Pancreas (tissue), 10 donors: Measurements from ENCODE around the gene B4GAT1. TPM values are rescaled to one million over a fixed set of nuclear protein-coding genes. Genes with fewer than 3 reads are reported as not detected.

ENCODE experiments used
- ATAC-seq, 4 donors: fragments of 200-7000 bp; cut with Tn5 transposase; one replicate each; pipeline versions ENCODE4 v1.8.0 to v1.9.1; 2020; ENCODE audit warnings: mild to moderate bottlenecking in 4 of 4, moderate library complexity in 4 of 4
- DNase-seq, 6 donors: peaks; one replicate each; pipeline ENCODE4 v3.0.0-alpha.2; 2020
- FAIRE-seq: peaks from 2 replicates; lab custom pipeline; 2012; peaks lifted over from hg19 to GRCh38; lab: Jason Lieb, UNC
- H3K27ac ChIP-seq, 4 donors: fragments of 200-600 bp; sonication (generic); 1 replicate in 3 of 4; 2 replicates in 1 of 4; pipeline versions ENCODE4 v1.5.0 to v1.8.0; 2020
- H3K27me3 ChIP-seq, 4 donors: fragments of 200-600 bp; one replicate each; pipeline ENCODE4 v1.8.0; 2021
- H3K36me3 ChIP-seq, 3 donors: fragments of 200-600 bp; sonication (generic) in 1 of 3; one replicate each; pipeline versions ENCODE4 v1.5.0 to v1.8.0; 2020 to 2021
- H3K4me1 ChIP-seq, 3 donors: fragments of 200-600 bp; one replicate each; pipeline ENCODE4 v1.8.0; 2021
- H3K4me3 ChIP-seq, 4 donors: fragments of 200-600 bp; sonication (generic) in 2 of 4; one replicate each; pipeline versions ENCODE4 v1.5.0 to v1.8.0; 2020 to 2021
- H3K9me3 ChIP-seq, 4 donors: fragments of 200-600 bp; one replicate each; pipeline ENCODE4 v1.8.0; 2021
- WGBS, 2 donors: extraction: QIAGEN DNeasy Blood & Tissue Kit; methylation state at CpG; one replicate each; pipeline ENCODE4 v1.1.7; 2013; 5-methylcytosine and 5-hydroxymethylcytosine counted together
- intact Hi-C, 3 donors: fragments of 100-400 bp; cut with DNase I; formaldehyde crosslinking; loops; one replicate each; pipeline versions ENCODE4 v1.11.1 to v1.14.2; 2022
- polyA plus RNA-seq, 2 donors: library from polyadenylated mRNA; stranded (reverse); fragments of 200-250 nt; gene quantifications; one replicate each; pipeline ENCODE4 v1.2.3, GENCODE V29; 2013
- total RNA-seq, 6 donors: library from RNA; stranded (reverse); fragmentation: NEBNext Ultra II Directional in 4 of 6; extraction: Animal tissue kit (Norgen Biotek cat#: 25700) in 4 of 6; gene quantifications; one replicate each; pipeline versions ENCODE4 v1.2.1 to v1.2.4, GENCODE V29; 2021 to 2023
- TF ChIP-seq, protein P1 (sequence below), 4 donors: fragments of 200-600 bp; sonication (generic) in 3 of 4; IDR thresholded peaks; one replicate each; pipeline versions ENCODE4 v1.5.0 to v1.8.0; 2021; ENCODE audit warnings: antibody characterized with exemption in 4 of 4
- donor health status: healthy with polysubstance abuse.
- donor health status: DM: no; HTN: no; CAD: no; lungs with moderate emphysema.
- donor health status: DM: no; HTN: no; CAD: no.
- donor health status: control.
- donor health status: control.
- donor health status: Bipolar disorder and iron deficiency.
- donor health status: DM: yes; HTN: yes; CAD: no.
- donor health status: DM: no; HTN: no; CAD: no.
- donor health status: DM: no; HTN: no; CAD: no.
- donor health status: DM: yes; HTN: yes; CAD: no.

Gene B4GAT1
- total and polyA plus RNA-seq, 8 donors, result 9.2 to 21.8 (median 12.0) TPM

DNA sequence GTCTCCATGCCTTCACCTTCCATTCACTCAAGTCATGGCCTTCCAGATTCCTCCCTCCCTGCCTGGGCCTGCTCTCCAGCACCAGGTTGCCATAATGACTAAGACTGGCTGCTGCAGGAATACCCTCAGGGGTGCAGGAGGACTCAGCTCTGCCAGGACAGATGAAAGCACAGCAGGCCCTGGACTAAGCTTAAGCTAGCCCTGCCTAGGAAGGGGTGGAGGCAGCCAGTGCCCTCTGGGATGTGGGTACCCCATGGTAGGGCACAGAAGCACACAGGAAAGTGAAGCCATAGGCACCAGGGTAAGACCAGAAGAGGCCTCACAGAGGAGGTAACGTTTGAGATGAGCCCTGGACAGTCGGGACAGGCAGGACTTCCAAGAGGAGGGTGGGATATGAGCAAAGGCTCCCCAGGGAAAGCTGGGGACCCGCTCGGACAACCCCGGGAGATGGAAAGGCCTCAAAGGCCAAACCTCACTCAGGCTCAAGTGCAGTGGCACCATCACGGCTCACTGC, 8.2 kb downstream of the B4GAT1 start:
- Histone ChIP-seq H3K4me1 (peaks cover 10 to 20% (median 11%) of the 10 kb centered on the region in 3 donors), H3K4me3 (no peak overlapping the region), H3K36me3 (peaks cover 0 to 21% (median 9%) of the 10 kb centered on the region in 3 donors), H3K9me3 (no peaks in the 10 kb centered on the region), H3K27me3 (no peaks in the 10 kb centered on the region), H3K27ac (no peak overlapping the region)
- WGBS, 2 donors, result 83 to 93% methylated on average over 6 of the region's 6 CpGs
- FAIRE-seq (no peak), ATAC-seq (no peak), DNase-seq (peak in 1 of 6 donors; percentile 40)
- TF ChIP-seq, protein P1, sequence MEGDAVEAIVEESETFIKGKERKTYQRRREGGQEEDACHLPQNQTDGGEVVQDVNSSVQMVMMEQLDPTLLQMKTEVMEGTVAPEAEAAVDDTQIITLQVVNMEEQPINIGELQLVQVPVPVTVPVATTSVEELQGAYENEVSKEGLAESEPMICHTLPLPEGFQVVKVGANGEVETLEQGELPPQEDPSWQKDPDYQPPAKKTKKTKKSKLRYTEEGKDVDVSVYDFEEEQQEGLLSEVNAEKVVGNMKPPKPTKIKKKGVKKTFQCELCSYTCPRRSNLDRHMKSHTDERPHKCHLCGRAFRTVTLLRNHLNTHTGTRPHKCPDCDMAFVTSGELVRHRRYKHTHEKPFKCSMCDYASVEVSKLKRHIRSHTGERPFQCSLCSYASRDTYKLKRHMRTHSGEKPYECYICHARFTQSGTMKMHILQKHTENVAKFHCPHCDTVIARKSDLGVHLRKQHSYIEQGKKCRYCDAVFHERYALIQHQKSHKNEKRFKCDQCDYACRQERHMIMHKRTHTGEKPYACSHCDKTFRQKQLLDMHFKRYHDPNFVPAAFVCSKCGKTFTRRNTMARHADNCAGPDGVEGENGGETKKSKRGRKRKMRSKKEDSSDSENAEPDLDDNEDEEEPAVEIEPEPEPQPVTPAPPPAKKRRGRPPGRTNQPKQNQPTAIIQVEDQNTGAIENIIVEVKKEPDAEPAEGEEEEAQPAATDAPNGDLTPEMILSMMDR (IDR thresholded peaks at IDR 0.05), result no peak
- intact Hi-C loops, result no loop called here

DNA sequence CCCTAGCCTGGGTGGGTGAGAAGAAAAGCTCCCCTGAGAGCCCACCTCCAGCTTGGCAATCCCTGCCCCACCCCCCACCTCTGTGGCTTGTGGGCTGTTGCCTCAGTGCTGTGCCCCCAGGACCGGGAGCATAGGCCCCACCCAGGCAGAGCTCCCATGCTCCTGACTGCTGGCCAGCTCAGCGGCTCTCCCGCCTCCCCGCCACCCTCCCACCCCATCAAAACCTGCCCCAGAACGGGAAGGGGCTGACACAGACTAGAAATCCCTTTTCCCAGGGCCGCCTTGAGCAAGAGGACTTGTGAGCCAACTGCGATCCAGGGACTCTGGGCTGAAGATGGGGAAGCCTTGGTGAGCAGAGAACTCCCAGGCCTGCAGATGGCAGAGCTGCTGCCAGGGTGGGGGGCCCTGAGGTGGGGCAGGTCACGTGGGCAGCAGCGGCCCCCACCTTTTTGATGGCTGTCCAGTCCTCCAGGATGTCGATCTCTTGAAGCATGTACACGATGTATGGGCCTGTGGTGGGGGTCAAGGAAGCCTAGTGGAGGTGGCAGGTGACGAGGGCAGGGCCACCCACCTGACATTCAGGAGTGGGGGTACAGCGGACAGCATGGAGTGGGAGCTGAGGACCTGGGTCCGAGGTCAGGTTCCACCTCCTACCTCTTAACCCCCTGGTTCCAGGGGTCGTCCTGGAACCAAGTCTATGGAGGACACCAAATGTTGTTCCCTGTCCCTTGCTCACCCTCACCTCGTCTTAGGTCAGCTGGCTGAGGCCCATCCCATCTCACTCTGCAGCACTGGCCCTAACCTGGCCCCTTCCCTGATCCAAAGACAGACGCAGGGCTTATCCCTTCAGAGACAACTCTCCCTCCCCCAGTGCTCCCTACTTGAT, 8.9 kb downstream of the B4GAT1 start:
- Histone ChIP-seq H3K27ac (no peak overlapping the region), H3K36me3 (peaks cover 0 to 21% (median 9%) of the 10 kb centered on the region in 3 donors), H3K4me3 (no peak overlapping the region), H3K27me3 (no peaks in the 10 kb centered on the region), H3K9me3 (no peaks in the 10 kb centered on the region), H3K4me1 (peaks cover 4 to 13% (median 10%) of the 10 kb centered on the region in 3 donors)
- TF ChIP-seq, protein P1 (IDR thresholded peaks at IDR 0.05), result no peak
- no peak for FAIRE-seq
- ATAC-seq, result no peak
- intact Hi-C loops, result no loop called here
- WGBS, 2 donors, result 81 to 85% methylated on average over 17 of the region's 17 CpGs
- peak in 1 of 6 donors; percentile 60 for DNase-seq

DNA sequence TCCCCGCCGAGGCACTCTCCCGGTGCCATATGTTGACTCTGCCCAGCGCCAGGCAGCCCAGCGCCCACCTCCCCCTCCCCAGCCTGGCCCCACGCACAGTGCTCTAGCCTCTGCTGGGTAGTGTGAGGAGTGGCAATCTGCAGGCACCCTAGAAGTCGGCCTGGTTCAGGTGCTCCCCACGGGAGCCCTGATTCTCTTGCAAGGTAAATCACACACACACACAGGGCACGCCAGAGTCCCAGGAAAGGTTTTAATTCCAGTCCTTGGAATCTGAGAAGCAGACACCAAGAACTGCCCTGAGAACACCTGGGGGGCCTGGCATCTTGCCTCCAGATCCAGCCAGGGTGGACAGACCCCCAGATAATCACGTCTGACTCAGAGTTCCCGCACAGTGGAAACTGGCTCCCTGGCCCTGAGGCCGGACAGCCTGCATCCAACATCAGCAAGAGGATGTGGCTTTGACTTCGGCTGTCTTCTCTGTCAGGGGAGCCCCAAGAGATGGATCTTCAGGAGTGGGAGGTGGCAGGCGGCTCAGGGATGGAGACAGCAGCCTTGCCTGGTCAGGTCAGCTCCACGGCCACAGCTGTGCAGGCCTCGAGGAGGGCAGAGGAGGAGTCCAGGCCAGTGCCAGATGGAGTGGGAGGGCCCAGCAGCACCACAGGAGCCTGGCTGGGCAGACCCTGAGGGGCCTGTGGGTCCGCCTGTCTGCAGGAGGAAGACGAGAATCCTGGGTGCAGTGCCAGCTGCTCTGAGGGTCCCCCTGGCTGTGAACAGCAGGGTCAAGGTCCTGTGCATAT, 10.1 kb downstream of the B4GAT1 start:
- ATAC-seq (no peak), FAIRE-seq (no peak), DNase-seq (peak in 1 of 6 donors; percentile 75)
- intact Hi-C loops, result no loop called here
- WGBS, 2 donors, result 50 to 57% methylated on average over 18 of the region's 18 CpGs
- Histone ChIP-seq H3K4me3 (no peak overlapping the region), H3K4me1 (peaks cover 4 to 12% (median 10%) of the 10 kb centered on the region in 3 donors), H3K36me3 (peaks cover 0 to 21% (median 9%) of the 10 kb centered on the region in 3 donors), H3K27ac (peak overlapping the region in 3 of 4 donors; percentile 8 to 57 (median 32)), H3K27me3 (no peaks in the 10 kb centered on the region), H3K9me3 (no peaks in the 10 kb centered on the region)
- TF ChIP-seq, protein P1 (IDR thresholded peaks at IDR 0.05), result no peak

DNA sequence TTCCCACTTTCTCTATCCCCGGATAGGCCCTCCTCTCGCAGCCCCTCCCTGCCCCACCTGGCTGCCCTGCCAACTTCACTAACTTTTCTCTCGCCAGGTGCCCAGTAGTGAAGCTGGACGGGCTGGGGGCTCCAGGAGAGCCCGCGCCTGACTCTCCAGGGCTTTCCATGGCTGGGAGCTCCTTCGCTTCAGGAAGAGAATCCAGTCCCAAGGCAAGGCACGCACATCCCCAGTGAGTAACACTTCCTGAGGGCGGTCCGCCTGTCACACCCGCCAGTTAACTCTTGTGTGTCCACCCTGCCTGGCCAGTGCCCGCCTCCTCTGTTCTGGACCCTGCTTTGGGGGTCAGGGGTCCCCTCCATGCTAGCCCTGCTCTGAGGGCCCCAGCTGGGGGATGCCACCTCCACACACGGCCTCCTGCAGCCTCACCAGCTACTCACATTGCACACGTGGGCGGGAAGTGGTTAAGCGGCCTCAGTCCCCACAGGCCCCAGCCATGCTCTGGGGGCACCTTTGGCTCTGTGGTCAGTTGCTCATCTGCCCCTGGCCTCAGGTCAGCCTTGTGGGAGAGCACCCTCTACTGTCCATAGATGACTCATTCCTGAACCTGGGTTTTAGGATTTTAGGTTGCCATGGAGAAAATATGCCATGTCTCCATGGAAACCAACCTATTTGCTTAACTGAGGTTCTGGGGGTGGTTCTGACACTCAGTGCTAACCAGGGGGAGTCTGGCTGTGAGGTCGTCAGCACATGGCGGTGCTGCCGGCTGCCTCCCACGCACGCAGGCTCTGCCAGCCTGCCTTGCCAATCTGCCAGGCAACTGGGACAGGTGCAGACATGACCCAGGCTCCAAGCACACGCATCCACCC, 11.0 kb downstream of the B4GAT1 start, which contains the start of gene RIN1:
Gene RIN1 (minus strand): TSS at position 201 of the 869 bp plus-strand sequence. CDS start 32 bp downstream, at position 169.
- FAIRE-seq (no peak), DNase-seq (peak in 5 of 6 donors; percentile 54 to 82 (median 70)), ATAC-seq (peak; percentile 75 to 85 (median 80))
- intact Hi-C loops, result no loop called here
- H3K9me3 ChIP-seq, result no peaks in the 10 kb centered on the region
- peak within 1 kb of the TSS; percentile 10 to 68 (median 36) for H3K4me3 ChIP-seq
- peak within 1 kb of the TSS; percentile 0 to 57 (median 20) for H3K27ac ChIP-seq
- no peaks in the 10 kb centered on the region for H3K27me3 ChIP-seq
- H3K36me3 ChIP-seq, result peaks cover 0 to 18% (median 9%) of the 10 kb centered on the region in 3 donors
- WGBS, 2 donors, result 14 to 16% methylated on average over 22 of the region's 22 CpGs
- peaks cover 4 to 12% (median 10%) of the 10 kb centered on the region in 3 donors for H3K4me1 ChIP-seq
- TF ChIP-seq, protein P1 (IDR thresholded peaks at IDR 0.05), result peak in 1 of 4 donors; percentile 8
